ENCODE results near the gene N4BP2L2.

GRCh38 chr13:32515246-32515645 is 23.3 kb downstream of the N4BP2L2 start:
- no peak for TF ChIP-seq CTCF (optimal IDR thresholded peaks at IDR 0.05 in 1 of 3, IDR thresholded peaks at IDR 0.05 in 1 of 3, conservative IDR thresholded peaks at IDR 0.05 in 1 of 3; ENCODE audit: extremely low read depth in 1 of 3, insufficient read depth in 2 of 3, low read length in 3 of 3)
- TF ChIP-seq EZH2 (IDR thresholded peaks at IDR 0.05; ENCODE audit: low read length): no peak

All from keratinocyte (primary cell).